HCT116 (cell line): ENCODE measurements around the gene DRAM1. TPM values are rescaled to one million over a fixed set of nuclear protein-coding genes. Genes with fewer than 3 reads are reported as not detected.

ENCODE experiments used
- ATAC-seq: fragments of 200-7000 bp; cut with Tn5 transposase; 2 replicates; pipeline ENCODE4 v1.9.1; 2020; ENCODE audit warnings: mild to moderate bottlenecking, moderate library complexity
- BruUV-seq: library from RNA; stranded (reverse); fragments of 400-500 nt; replicated peaks from 2 replicates; lab custom pipeline; 2021; lab: Mats Ljungman, UMichigan
- CTCF ChIA-PET: fragments of 300-600 bp; sonication (Branson Sonifier 250); formaldehyde crosslinking; loops from one replicate; lab custom pipeline; 2021; ENCODE audit warnings: antibody characterized with exemption; lab: Charles Lee
- POLR2A ChIA-PET: fragments of 300-600, 350-600 bp; sonication (Branson Sonifier 250); formaldehyde crosslinking; loops from one replicate; lab custom pipeline; 2021; ENCODE audit warnings: antibody characterized with exemption; lab: Charles Lee
- RAD21 ChIA-PET, 2 experiments: fragments of 300-600 bp; sonication (Branson Sonifier 250); formaldehyde crosslinking; loops; one replicate each; lab custom pipeline; 2023; ENCODE audit warnings: low total read pairs in 2 of 2; ENCODE audit not compliant: uncharacterized antibody in 2 of 2, unreplicated experiment in 2 of 2, low non-redundant PET in 1 of 2; lab: Charles Lee
- DNase-seq: peaks from one replicate; pipeline ENCODE4 v3.0.0-alpha.2; 2010; ENCODE audit warnings: low read depth, low spot score
- H2AFZ ChIP-seq: fragments of 200-600 bp; shearing (Covaris generic), sonication (generic); 2 replicates; pipeline ENCODE4 v1.6.1; 2017; ENCODE audit warnings: low read depth, mixed run types, mixed read lengths, antibody characterized with exemption, low read length; ENCODE audit not compliant: poor library complexity, severe bottlenecking
- H3K27ac ChIP-seq: 2 replicates; pipeline ENCODE4 v1.5.1; 2012; ENCODE audit warnings: low read depth, low read length
- H3K27me3 ChIP-seq: fragments of 200-600 bp; sonication (generic); 2 replicates; pipeline ENCODE4 v1.6.1; 2016; ENCODE audit warnings: mixed run types, low read length, mixed read lengths; ENCODE audit not compliant: insufficient read depth
- H3K36me3 ChIP-seq, 2 experiments: fragments of 200-500 bp in 1 of 2; fragments of 200-600 bp in 1 of 2; sonication (Bioruptor generic) in 1 of 2; sonication (generic) in 1 of 2; 2 replicates each; pipeline versions ENCODE4 v1.5.1 to v1.6.1; 2014 to 2016; ENCODE audit warnings: low read length in 2 of 2, inconsistent platforms in 1 of 2, mixed read lengths in 1 of 2, mixed run types in 1 of 2; ENCODE audit not compliant: insufficient read depth in 2 of 2, control insufficient read depth in 1 of 2
- H3K4me1 ChIP-seq, 2 experiments: fragments of 200-600 bp in 1 of 2; sonication (generic) in 1 of 2; 2 replicates each; pipeline versions ENCODE4 v1.5.1 to v1.6.1; 2012 to 2017; ENCODE audit warnings: low read length in 2 of 2, inconsistent platforms in 1 of 2, mild to moderate bottlenecking in 1 of 2, mixed read lengths in 1 of 2, mixed run types in 1 of 2, moderate library complexity in 1 of 2; ENCODE audit not compliant: insufficient read depth in 2 of 2, control insufficient read depth in 1 of 2
- H3K4me2 ChIP-seq: fragments of 200-600 bp; sonication (generic); 2 replicates; pipeline ENCODE4 v1.6.1; 2017; ENCODE audit warnings: mixed run types, low read length, mixed read lengths
- H3K4me3 ChIP-seq, 2 experiments: fragments of 200-600 bp in 1 of 2; sonication (generic) in 1 of 2; replicated peaks in 1 of 2; 2 replicates each; pipeline ENCODE4 v1.5.1; 2011 to 2016; ENCODE audit warnings: low read length in 2 of 2, control low read depth in 1 of 2, low read depth in 1 of 2, mild to moderate bottlenecking in 1 of 2, mixed read lengths in 1 of 2, mixed run types in 1 of 2
- H3K79me2 ChIP-seq: fragments of 200-600 bp; sonication (generic); 2 replicates; pipeline ENCODE4 v1.6.1; 2017; ENCODE audit warnings: mild to moderate bottlenecking, mixed run types, low read length, moderate library complexity, mixed read lengths; ENCODE audit not compliant: insufficient read depth
- H3K9ac ChIP-seq: fragments of 200-600 bp; sonication (generic); 2 replicates; pipeline ENCODE4 v1.6.1; 2016; ENCODE audit warnings: low read length, mixed read lengths
- H3K9me2 ChIP-seq: fragments of 200-600 bp; sonication (generic), shearing (Covaris generic); 2 replicates; pipeline ENCODE4 v1.6.1; 2017; ENCODE audit warnings: mixed run types, mild to moderate bottlenecking, moderate library complexity; ENCODE audit not compliant: insufficient read depth
- H3K9me3 ChIP-seq, 2 experiments: fragments of 200-500 bp in 1 of 2; fragments of 200-600 bp in 1 of 2; sonication (Bioruptor generic) in 1 of 2; sonication (generic) in 1 of 2; 2 replicates each; pipeline ENCODE4 v1.6.1; 2014 to 2017; ENCODE audit warnings: low read length in 2 of 2, mixed read lengths in 2 of 2, inconsistent platforms in 1 of 2, low read depth in 1 of 2, mild to moderate bottlenecking in 1 of 2, mixed run types in 1 of 2, moderate library complexity in 1 of 2; ENCODE audit not compliant: control insufficient read depth in 1 of 2, insufficient read depth in 1 of 2
- H4K20me1 ChIP-seq: fragments of 200-600 bp; sonication (generic), shearing (Covaris generic); 2 replicates; pipeline ENCODE4 v1.6.1; 2017; ENCODE audit warnings: mixed run types, mild to moderate bottlenecking, moderate library complexity; ENCODE audit not compliant: insufficient read depth
- CBX3 ChIP-seq: IDR thresholded peaks from 2 replicates; pipeline ENCODE4 v1.6.1; 2012; ENCODE audit warnings: low read depth
- CEBPB ChIP-seq: IDR thresholded peaks from 2 replicates; pipeline ENCODE4 v1.6.1; 2012; ENCODE audit warnings: low read depth
- CTCF ChIP-seq, 3 experiments: fragments of 200-600 bp in 1 of 3; sonication (generic) in 1 of 3; IDR thresholded peaks in 2 of 3; conservative IDR thresholded peaks in 1 of 3; 2 replicates each; pipeline ENCODE4 v1.5.1; 2012 to 2017; ENCODE audit warnings: low read depth in 2 of 3, low read length in 2 of 3, antibody characterized with exemption in 1 of 3, borderline replicate concordance in 1 of 3, control low read depth in 1 of 3, mild to moderate bottlenecking in 1 of 3, mixed read lengths in 1 of 3, mixed run types in 1 of 3, moderate library complexity in 1 of 3; ENCODE audit not compliant: insufficient read depth in 1 of 3
- EGR1 ChIP-seq: IDR thresholded peaks from 2 replicates; pipeline ENCODE4 v1.6.1; 2012; ENCODE audit warnings: low read depth
- ELF1 ChIP-seq: IDR thresholded peaks from 2 replicates; pipeline ENCODE4 v1.6.1; 2012; ENCODE audit warnings: low read depth, borderline replicate concordance
- EZH2 ChIP-seq: fragments of 200-600 bp; sonication (generic); IDR thresholded peaks from 2 replicates; pipeline ENCODE4 v1.6.1; 2017; ENCODE audit warnings: antibody characterized with exemption, mixed run types
- EZH2phosphoT487 ChIP-seq: fragments of 200-600 bp; IDR thresholded peaks from 2 replicates; pipeline ENCODE4 v1.6.1; 2018; ENCODE audit warnings: antibody characterized with exemption, borderline replicate concordance
- FOSL1 ChIP-seq: IDR thresholded peaks from 2 replicates; pipeline ENCODE4 v1.6.1; 2012; ENCODE audit warnings: low read depth
- JUND ChIP-seq: IDR thresholded peaks from 2 replicates; pipeline ENCODE4 v1.6.1; 2012
- MAX ChIP-seq: IDR thresholded peaks from 2 replicates; pipeline ENCODE4 v1.6.1; 2012
- POLR2A ChIP-seq: IDR thresholded peaks from 2 replicates; pipeline ENCODE4 v1.7.0; 2011; ENCODE audit warnings: borderline replicate concordance; ENCODE audit not compliant: insufficient read depth, insufficient read length; ENCODE audit errors: extremely low read depth
- POLR2AphosphoS5 ChIP-seq: IDR thresholded peaks from 2 replicates; pipeline ENCODE4 v1.6.1; 2011; ENCODE audit warnings: mild to moderate bottlenecking, low read depth, low read length, moderate library complexity
- RAD21 ChIP-seq: IDR thresholded peaks from 2 replicates; pipeline ENCODE4 v1.6.1; 2012; ENCODE audit warnings: low read depth, mild to moderate bottlenecking
- REST ChIP-seq: IDR thresholded peaks from 2 replicates; pipeline ENCODE4 v1.6.1; 2012; ENCODE audit warnings: low read depth
- SP1 ChIP-seq: IDR thresholded peaks from 2 replicates; pipeline ENCODE4 v1.6.1; 2012; ENCODE audit warnings: low read depth
- TCF7L2 ChIP-seq: IDR thresholded peaks from 2 replicates; pipeline ENCODE4 v1.7.0; 2011; ENCODE audit warnings: borderline replicate concordance, inconsistent platforms; ENCODE audit not compliant: insufficient read depth, insufficient read length; ENCODE audit errors: extremely low read depth
- YY1 ChIP-seq: IDR thresholded peaks from 2 replicates; pipeline ENCODE4 v1.6.1; 2011; ENCODE audit warnings: low read length, low read depth, moderate library complexity, mild to moderate bottlenecking; ENCODE audit not compliant: insufficient replicate concordance; ENCODE audit errors: extremely low read depth
- ZFX ChIP-seq: fragments of 450-650 bp; IDR thresholded peaks from 2 replicates; pipeline ENCODE4 v1.6.1; 2017
- ZNF274 ChIP-seq: fragments of 200-500 bp; sonication (Bioruptor generic); IDR thresholded peaks from 2 replicates; pipeline ENCODE4 v1.6.1; 2014; ENCODE audit warnings: mild to moderate bottlenecking, low read depth, low read length, inconsistent platforms
- intact Hi-C: fragments of 100-400 bp; cut with micrococcal nuclease; formaldehyde crosslinking; loops from 2 replicates; pipeline ENCODE4 v1.10.0; 2022
- total RNA-seq: library from RNA; stranded (reverse); gene quantifications from one replicate; pipeline ENCODE4 v1.2.1, GENCODE V29; 2021; ENCODE audit not compliant: unreplicated experiment

DRAM1 gene
- total RNA-seq, 1 experiment from 2014 or later: 20.3 TPM

- Histone ChIP-seq H3K4me2 (no peak overlapping the region), H3K9me2 (no peaks in the 10 kb centered on the region), H3K9ac (no peak overlapping the region), H2AFZ (no peak overlapping the region), H3K9me3 (no peaks in the 10 kb centered on the region), H3K27ac (no peak overlapping the region), H3K4me1 (peaks cover 6 to 19% of the 10 kb centered on the region in 2 experiments; a peak in 3 of 4 replicates), H3K79me2 (no peaks in the 10 kb centered on the region), H3K27me3 (no peaks in the 10 kb centered on the region), H4K20me1 (no peaks in the 10 kb centered on the region), H3K4me3 (no peak overlapping the region), H3K36me3 (no peaks in the 10 kb centered on the region)
- POLR2A ChIA-PET: no interaction called here
- RAD21 ChIA-PET: no interaction called here
- intact Hi-C loops: no loop called here
- BruUV-seq: TSS peak; percentile 26
- ATAC-seq (no peak), DNase-seq (no peak)
- CTCF ChIA-PET: no interaction called here
- TF ChIP-seq CEBPB (no peak), TCF7L2 (no peak), REST (no peak), RAD21 (no peak), JUND (no peak), FOSL1 (no peak), EGR1 (no peak), MAX (no peak), YY1 (no peak), SP1 (no peak), ZFX (no peak), POLR2A (no peak), EZH2 (no peak), ZNF274 (no peak), POLR2AphosphoS5 (no peak), CTCF (IDR thresholded peaks at IDR 0.05 in 2 of 3, conservative IDR thresholded peaks at IDR 0.05 in 1 of 3; ENCODE audit: borderline replicate concordance in 1 of 3, insufficient read depth in 1 of 3, low read depth in 2 of 3, low read length in 2 of 3) (no peak), ELF1 (no peak), EZH2phosphoT487 (no peak), CBX3 (no peak)
Measured at GRCh38 chr12:101880769-101881168, 3.4 kb downstream of the DRAM1 start.
